T-helper 1 cell treated with Interleukin-12 subunit alpha and Interleukin-12 subunit beta and Interleukin-4 antibody, amounts not matched to agents 30 μg/mL and 1 μg/mL, for 36 hours (primary cell): ENCODE results near the gene CCDC57.

Source experiments
- H3K27ac Mint-ChIP-seq: one replicate; pipeline ENCODE4 v1.8.0; 2021; ENCODE audit warnings: mild to moderate bottlenecking, mixed read lengths
- H3K27me3 Mint-ChIP-seq: one replicate; pipeline ENCODE4 v1.8.0; 2021; ENCODE audit warnings: low read depth, mixed read lengths
- H3K36me3 Mint-ChIP-seq: one replicate; pipeline ENCODE4 v1.8.0; 2021; ENCODE audit warnings: low read depth, mixed read lengths
- H3K4me1 Mint-ChIP-seq: one replicate; pipeline ENCODE4 v1.8.0; 2021; ENCODE audit warnings: low read depth, mixed read lengths
- H3K4me3 Mint-ChIP-seq: one replicate; pipeline ENCODE4 v1.8.0; 2021; ENCODE audit warnings: mild to moderate bottlenecking, moderate library complexity, mixed read lengths
- H3K9me3 Mint-ChIP-seq: one replicate; pipeline ENCODE4 v1.8.0; 2021; ENCODE audit warnings: mixed read lengths

The CCDC57 gene

DNA sequence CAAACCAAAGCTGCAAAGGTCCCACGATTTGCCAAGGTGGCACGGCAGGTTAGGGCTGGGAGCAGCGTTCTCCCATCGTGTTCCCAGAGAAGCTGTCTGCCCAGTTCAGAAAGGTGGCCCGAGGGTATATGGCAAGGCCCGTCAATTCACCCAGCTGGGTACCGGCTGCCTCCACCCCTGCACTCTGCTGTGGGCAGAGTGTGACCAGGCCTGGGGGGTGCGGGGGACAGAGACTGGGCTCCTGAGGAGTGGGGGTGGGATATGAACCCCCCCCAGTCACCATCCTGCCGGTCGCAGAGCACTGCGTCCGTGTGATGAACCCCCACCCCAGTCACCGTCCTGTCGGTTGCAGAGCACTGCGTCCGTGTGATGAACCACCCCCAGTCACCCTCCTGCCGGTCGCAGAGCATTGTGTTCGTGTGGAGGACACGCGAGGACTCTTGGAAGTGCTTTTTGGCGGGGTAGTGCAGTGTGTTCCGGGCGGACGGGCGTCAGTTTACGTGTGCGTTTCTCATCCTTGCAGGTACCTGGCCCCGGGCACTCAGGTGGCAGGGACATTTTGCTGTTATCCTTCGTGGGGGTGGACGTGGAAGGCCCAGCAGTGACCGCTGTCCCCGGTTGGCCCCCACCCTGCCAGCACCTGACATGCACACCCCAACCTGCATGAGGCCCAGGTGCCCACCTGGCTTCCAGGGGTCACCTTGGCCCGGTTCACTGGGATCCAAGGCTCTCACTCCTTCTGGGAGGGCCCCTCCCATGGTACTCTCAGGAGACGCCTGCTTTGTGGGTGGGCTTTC, 111.9 kb downstream of the CCDC57 start:
- Mint-ChIP-seq H3K27me3 (no peaks in the 10 kb centered on the region), H3K4me1 (peaks cover 10% of the 10 kb centered on the region), H3K27ac (no peak overlapping the region), H3K9me3 (no peaks in the 10 kb centered on the region), H3K4me3 (peak overlapping the region; percentile 10), H3K36me3 (no peaks in the 10 kb centered on the region)

DNA sequence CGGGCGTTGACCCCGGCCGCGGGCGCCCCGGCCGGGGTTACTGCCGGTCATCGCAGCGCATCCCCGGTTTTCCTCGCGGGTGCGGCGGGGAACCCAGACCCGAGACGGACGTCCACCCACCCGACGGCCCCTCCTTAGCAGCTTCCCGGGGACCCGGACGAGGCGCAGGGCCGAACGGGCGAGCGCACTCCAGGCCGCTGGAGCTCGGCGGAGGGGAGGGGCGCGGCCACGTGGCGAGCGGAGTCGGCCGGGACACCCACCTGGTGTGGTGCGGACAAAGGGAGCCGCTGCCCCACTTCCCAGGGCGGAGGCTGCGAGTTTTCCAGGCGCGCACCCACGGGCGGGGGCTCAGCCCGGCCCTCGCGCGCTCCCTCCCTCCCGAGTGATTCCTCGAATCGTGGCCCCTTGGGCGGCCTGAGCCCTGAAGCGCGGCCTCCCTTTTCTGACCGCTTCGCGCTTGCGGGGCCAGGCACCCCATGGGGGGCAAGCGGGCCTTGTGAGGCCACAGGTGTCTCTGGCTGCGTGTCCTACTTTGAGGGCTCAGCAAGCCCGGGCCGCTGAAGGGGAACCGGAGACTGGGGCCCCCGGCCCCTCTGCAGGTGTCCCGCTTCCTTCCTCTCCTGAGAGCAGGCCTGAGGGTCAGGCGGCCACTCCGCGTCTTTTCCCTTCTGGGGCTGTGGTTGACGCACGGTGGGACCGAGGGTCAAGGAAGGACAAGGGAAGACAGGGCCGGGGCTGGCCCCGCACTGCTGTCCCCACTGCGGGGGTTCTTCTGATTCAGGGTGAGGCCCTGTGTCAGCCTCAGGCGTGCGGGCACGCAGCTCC, 113.5 kb downstream of the CCDC57 start:
- Mint-ChIP-seq H3K4me3 (peak overlapping the region; percentile 84), H3K27ac (peak overlapping the region; percentile 87), H3K36me3 (no peaks in the 10 kb centered on the region), H3K27me3 (no peaks in the 10 kb centered on the region), H3K4me1 (peaks cover 8% of the 10 kb centered on the region), H3K9me3 (no peaks in the 10 kb centered on the region)

DNA sequence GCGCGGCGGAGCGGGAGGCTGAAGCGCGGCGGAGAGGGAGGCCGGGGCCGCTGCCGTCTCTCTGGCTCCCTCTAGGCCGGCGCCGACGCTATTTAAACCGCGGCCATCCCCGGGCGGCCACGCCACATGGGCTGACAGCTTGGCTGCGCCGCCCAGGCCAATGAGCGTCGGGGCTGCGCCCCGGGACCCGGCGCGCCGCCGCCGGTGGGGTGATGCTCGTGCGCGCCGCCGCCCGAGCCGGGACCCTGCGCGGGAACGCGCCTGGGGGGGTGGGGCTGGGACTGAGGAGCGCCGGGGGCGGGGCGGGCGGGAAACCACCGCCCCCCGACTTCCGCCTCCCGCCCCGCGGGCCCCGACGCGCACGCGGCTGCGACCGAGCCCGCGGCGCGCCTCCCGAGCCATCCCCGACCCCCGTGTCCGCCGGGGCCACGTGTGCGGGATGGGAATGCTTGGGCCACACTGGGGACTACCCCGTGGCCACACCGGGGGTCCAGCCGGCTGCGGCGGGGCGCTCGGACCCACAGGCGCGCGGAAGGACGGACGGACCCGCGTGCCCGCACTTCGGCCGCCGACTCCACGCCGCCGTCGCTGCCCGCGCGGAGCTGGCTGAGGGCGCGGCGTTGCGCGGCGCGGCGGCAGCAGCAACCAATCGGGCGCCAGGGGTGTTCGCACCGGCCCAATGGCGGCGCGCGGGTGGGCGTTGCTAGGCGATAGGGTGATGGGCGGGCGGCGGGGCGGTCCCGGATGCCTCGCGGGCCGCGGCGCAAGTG, 114.3 kb downstream of the CCDC57 start, which contains the start of gene FASN:
Gene FASN, minus strand, starts transcription at position 68 of the 770 bp plus-strand sequence. CDS start 1,791 bp downstream, outside the sequence.
- no peaks in the 10 kb centered on the region for H3K9me3 Mint-ChIP-seq
- no peaks in the 10 kb centered on the region for H3K27me3 Mint-ChIP-seq
- peak within 1 kb of the TSS; percentile 41 for H3K27ac Mint-ChIP-seq
- H3K4me3 Mint-ChIP-seq = peak within 1 kb of the TSS; percentile 69
- peaks cover 8% of the 10 kb centered on the region for H3K4me1 Mint-ChIP-seq
- peaks cover under 1% of the 10 kb centered on the region for H3K36me3 Mint-ChIP-seq

DNA sequence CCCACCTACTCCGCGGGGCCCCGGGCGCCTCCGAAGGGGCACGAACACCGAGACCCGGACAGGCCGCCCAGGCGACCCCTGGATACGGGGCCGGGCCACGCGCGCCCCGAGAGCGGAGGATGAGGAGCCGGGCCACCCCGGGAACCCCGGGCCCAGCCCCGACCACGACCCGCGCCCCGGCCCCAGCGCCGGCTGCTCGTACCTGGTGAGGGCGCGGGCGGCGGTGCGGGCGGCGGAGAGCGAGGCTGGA, 114.8 kb downstream of the CCDC57 start:
- no peaks in the 10 kb centered on the region for H3K27me3 Mint-ChIP-seq
- H3K4me3 Mint-ChIP-seq = peak overlapping the region; percentile 37
- H3K4me1 Mint-ChIP-seq = peaks cover 8% of the 10 kb centered on the region
- H3K27ac Mint-ChIP-seq = no peak overlapping the region
- H3K9me3 Mint-ChIP-seq = no peaks in the 10 kb centered on the region
- peaks cover 4% of the 10 kb centered on the region for H3K36me3 Mint-ChIP-seq

- no peaks in the 10 kb centered on the region for H3K27me3 Mint-ChIP-seq
- peaks cover 7% of the 10 kb centered on the region for H3K4me1 Mint-ChIP-seq
- H3K9me3 Mint-ChIP-seq = no peaks in the 10 kb centered on the region
- peak overlapping the region; percentile 26 for H3K27ac Mint-ChIP-seq
- H3K4me3 Mint-ChIP-seq = peak overlapping the region; percentile 69
- H3K36me3 Mint-ChIP-seq = peaks cover 4% of the 10 kb centered on the region
Observed at GRCh38 chr17:82097184-82097918, 115.3 kb downstream of the CCDC57 start.

- peaks cover 6% of the 10 kb centered on the region for H3K4me1 Mint-ChIP-seq
- H3K27ac Mint-ChIP-seq = peak overlapping the region; percentile 26
- H3K9me3 Mint-ChIP-seq = no peaks in the 10 kb centered on the region
- no peaks in the 10 kb centered on the region for H3K27me3 Mint-ChIP-seq
- H3K4me3 Mint-ChIP-seq = peak overlapping the region; percentile 69
- peaks cover 4% of the 10 kb centered on the region for H3K36me3 Mint-ChIP-seq
Observed at GRCh38 chr17:82096709-82097183, 115.9 kb downstream of the CCDC57 start.

GRCh38 chr17:82095777-82096708, 116.6 kb downstream of the CCDC57 start:
- Mint-ChIP-seq H3K27me3 (no peaks in the 10 kb centered on the region), H3K4me3 (peak overlapping the region; percentile 74), H3K9me3 (no peaks in the 10 kb centered on the region), H3K27ac (no peak overlapping the region), H3K4me1 (peaks cover 6% of the 10 kb centered on the region), H3K36me3 (peaks cover 4% of the 10 kb centered on the region)

GRCh38 chr17:82094931-82095776, 117.5 kb downstream of the CCDC57 start:
- Mint-ChIP-seq H3K4me3 (peak overlapping the region; percentile 74), H3K27ac (no peak overlapping the region), H3K9me3 (no peaks in the 10 kb centered on the region), H3K36me3 (peaks cover 4% of the 10 kb centered on the region), H3K4me1 (peaks cover 6% of the 10 kb centered on the region), H3K27me3 (no peaks in the 10 kb centered on the region)

DNA sequence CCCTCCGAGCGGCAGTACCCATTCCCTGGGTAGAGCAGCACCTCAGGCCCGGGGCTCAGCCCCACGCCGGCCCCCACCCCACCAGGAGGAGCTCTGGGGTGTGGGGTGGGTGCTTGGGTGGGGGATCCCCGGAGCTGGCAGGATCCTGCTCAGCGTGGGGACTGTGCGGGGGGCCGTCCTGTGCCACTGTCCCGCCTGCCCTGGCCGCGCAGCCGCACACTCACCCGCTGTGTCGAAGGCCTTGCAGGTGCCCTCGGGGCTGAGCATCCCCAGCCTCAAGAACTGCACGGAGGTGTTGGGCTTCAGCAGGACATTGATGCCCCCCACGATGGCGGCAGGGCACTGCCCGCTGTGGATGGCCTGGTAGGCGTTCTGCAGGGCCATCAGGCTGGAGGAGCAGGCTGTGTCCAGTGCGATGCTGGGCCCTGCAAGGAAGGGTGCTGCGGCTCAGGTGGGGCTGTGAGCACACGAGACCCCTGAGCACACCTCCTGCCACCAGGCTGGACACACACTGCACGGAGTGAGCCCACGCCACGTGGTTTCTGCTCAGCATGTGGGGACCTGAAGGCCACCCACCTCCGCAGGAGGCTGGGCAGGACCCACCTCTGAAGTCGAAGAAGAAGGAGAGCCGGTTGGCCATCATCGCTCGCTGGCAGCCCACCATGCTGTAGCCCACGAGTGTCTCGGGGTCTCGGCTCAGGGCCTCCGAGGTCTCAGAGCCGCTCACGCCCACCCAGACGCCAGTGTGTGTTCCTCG, 119.5 kb downstream of the CCDC57 start:
- peaks cover 4% of the 10 kb centered on the region for H3K4me1 Mint-ChIP-seq
- H3K27ac Mint-ChIP-seq = no peak overlapping the region
- no peak overlapping the region for H3K4me3 Mint-ChIP-seq
- peaks cover 6% of the 10 kb centered on the region for H3K36me3 Mint-ChIP-seq
- no peaks in the 10 kb centered on the region for H3K27me3 Mint-ChIP-seq
- H3K9me3 Mint-ChIP-seq = no peaks in the 10 kb centered on the region

DNA sequence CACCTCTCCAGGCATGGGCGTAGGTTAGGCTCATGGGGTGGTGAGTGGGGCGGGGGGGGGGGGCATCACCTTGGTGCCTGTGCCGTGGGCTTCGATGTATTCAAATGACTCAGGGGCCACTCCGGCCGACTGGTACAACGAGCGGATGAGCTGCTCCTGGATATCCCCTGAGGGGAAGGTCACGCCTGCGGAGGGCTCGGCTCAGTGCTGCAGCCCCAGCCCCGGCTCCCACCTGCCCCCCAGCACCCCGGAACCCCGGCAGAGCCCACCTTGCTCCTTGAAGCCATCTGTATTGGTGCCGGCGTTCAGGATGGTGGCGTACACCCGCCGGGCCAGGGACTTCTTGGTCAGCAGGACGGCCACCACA, 120.0 kb downstream of the CCDC57 start:
- no peak overlapping the region for H3K27ac Mint-ChIP-seq
- no peaks in the 10 kb centered on the region for H3K27me3 Mint-ChIP-seq
- H3K9me3 Mint-ChIP-seq = no peaks in the 10 kb centered on the region
- H3K4me3 Mint-ChIP-seq = no peak overlapping the region
- H3K4me1 Mint-ChIP-seq = peaks cover 4% of the 10 kb centered on the region
- H3K36me3 Mint-ChIP-seq = peaks cover 8% of the 10 kb centered on the region

DNA sequence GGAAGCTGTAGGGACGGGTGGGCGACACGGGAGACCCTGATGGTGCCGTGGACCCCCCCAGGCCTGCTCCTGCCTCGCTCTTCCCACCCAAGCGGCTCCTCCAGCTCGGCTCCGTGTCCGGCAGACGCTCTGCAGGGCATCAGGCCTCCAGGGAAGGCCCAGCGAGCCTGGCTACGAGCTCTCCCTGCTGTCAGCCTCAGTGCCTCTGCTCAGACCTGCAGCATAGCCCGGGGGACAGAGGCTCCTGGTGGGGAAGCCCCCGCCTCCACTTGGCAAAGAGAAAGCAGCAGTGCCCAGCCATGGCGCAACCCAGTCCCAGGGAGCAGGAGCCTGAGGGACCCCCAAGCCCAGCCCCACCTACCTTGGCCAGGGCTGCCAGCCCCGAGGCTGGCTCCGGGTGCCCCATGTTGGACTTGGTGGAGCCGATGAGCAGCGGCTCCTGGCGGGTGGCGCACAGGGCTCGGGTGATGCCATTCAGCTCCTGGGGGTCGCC, 120.5 kb downstream of the CCDC57 start:
- H3K36me3 Mint-ChIP-seq = peaks cover 8% of the 10 kb centered on the region
- no peaks in the 10 kb centered on the region for H3K9me3 Mint-ChIP-seq
- no peak overlapping the region for H3K27ac Mint-ChIP-seq
- H3K4me3 Mint-ChIP-seq = no peak overlapping the region
- H3K27me3 Mint-ChIP-seq = no peaks in the 10 kb centered on the region
- peaks cover 4% of the 10 kb centered on the region for H3K4me1 Mint-ChIP-seq
